WTC11 (cell line): Measurements from ENCODE around the gene RPS8. TPM values are rescaled to one million over a fixed set of nuclear protein-coding genes. Genes with fewer than 3 reads are reported as not detected.

ENCODE experiments used
- ATAC-seq: fragments of 200-7000 bp; cut with Tn5 transposase; 2 replicates; pipeline ENCODE4 v1.10.0; 2021; ENCODE audit warnings: mild to moderate bottlenecking, moderate library complexity
- CTCF ChIA-PET: fragments of 300-600 bp; sonication (Branson Sonifier 250); formaldehyde crosslinking; loops from one replicate; lab custom pipeline; 2021; ENCODE audit warnings: antibody characterized with exemption; lab: Charles Lee
- POLR2A ChIA-PET: fragments of 350-600 bp; sonication (Branson Sonifier 250); formaldehyde crosslinking; loops from one replicate; lab custom pipeline; 2021; ENCODE audit warnings: antibody characterized with exemption; lab: Charles Lee
- DNase-seq: peaks from one replicate; pipeline ENCODE4 v3.0.0; 2021; ENCODE audit warnings: low spot score
- H3K27ac Mint-ChIP-seq: 2 replicates; pipeline ENCODE4 v1.8.0; 2021; ENCODE audit warnings: mixed read lengths
- H3K27me3 Mint-ChIP-seq: 2 replicates; pipeline ENCODE4 v1.8.0; 2021; ENCODE audit warnings: low read depth, mild to moderate bottlenecking, moderate library complexity, mixed read lengths
- H3K36me3 Mint-ChIP-seq: 2 replicates; pipeline ENCODE4 v1.8.0; 2021; ENCODE audit warnings: mixed read lengths
- H3K4me1 Mint-ChIP-seq: 2 replicates; pipeline ENCODE4 v1.8.0; 2022; ENCODE audit warnings: mixed read lengths
- H3K4me3 Mint-ChIP-seq: 2 replicates; pipeline ENCODE4 v1.8.0; 2021; ENCODE audit warnings: mild to moderate bottlenecking, moderate library complexity, mixed read lengths
- H3K9me3 Mint-ChIP-seq: 2 replicates; pipeline ENCODE4 v1.8.0; 2021; ENCODE audit warnings: mixed read lengths
- AFF4 ChIP-seq: sonication (generic); formaldehyde crosslinking; IDR thresholded peaks from 2 replicates; pipeline ENCODE4 v1.8.1; 2023; ENCODE audit warnings: mild to moderate bottlenecking, missing genetic modification reagents, borderline replicate concordance
- ATF1 ChIP-seq: sonication (generic); formaldehyde crosslinking; IDR thresholded peaks from 2 replicates; pipeline ENCODE4 v1.8.1; 2023; ENCODE audit warnings: mild to moderate bottlenecking, moderate library complexity, missing genetic modification reagents
- CREM ChIP-seq: sonication (generic); formaldehyde crosslinking; IDR thresholded peaks from 2 replicates; pipeline ENCODE4 v1.8.1; 2022; ENCODE audit warnings: mild to moderate bottlenecking, missing genetic modification reagents, moderate library complexity
- EMX1 ChIP-seq: fragments of 250-450 bp; sonication (Bioruptor Pico); IDR thresholded peaks from 2 replicates; pipeline ENCODE4 v1.8.0; 2021; ENCODE audit warnings: mild to moderate bottlenecking
- KAT7 ChIP-seq: sonication (generic); formaldehyde crosslinking; IDR thresholded peaks from 2 replicates; pipeline ENCODE4 v1.8.1; 2023; ENCODE audit warnings: missing genetic modification reagents, mild to moderate bottlenecking, borderline replicate concordance
- SMAD3 ChIP-seq: sonication (generic); formaldehyde crosslinking; IDR thresholded peaks from 2 replicates; pipeline ENCODE4 v1.8.0; 2022; ENCODE audit warnings: missing genetic modification reagents, mild to moderate bottlenecking, borderline replicate concordance
- STAT6 ChIP-seq: sonication (generic); formaldehyde crosslinking; conservative IDR thresholded peaks from 2 replicates; pipeline ENCODE4 v1.8.1; 2023; ENCODE audit warnings: mild to moderate bottlenecking, low read depth, missing genetic modification reagents, moderate library complexity
- ZBTB21 ChIP-seq: sonication (generic); formaldehyde crosslinking; IDR thresholded peaks from 2 replicates; pipeline ENCODE4 v1.8.1; 2023; ENCODE audit warnings: mild to moderate bottlenecking, missing genetic modification reagents, borderline replicate concordance
- ZNF121 ChIP-seq: sonication (generic); formaldehyde crosslinking; IDR thresholded peaks from 2 replicates; pipeline ENCODE4 v1.8.0; 2023; ENCODE audit warnings: missing genetic modification reagents
- ZNF263 ChIP-seq: sonication (generic); formaldehyde crosslinking; IDR thresholded peaks from 2 replicates; pipeline ENCODE4 v1.8.1; 2022; ENCODE audit warnings: low read depth, mild to moderate bottlenecking, moderate library complexity, missing genetic modification reagents
- ZNF281 ChIP-seq: sonication (generic); formaldehyde crosslinking; IDR thresholded peaks from 2 replicates; pipeline ENCODE4 v1.8.0; 2023; ENCODE audit warnings: mild to moderate bottlenecking, missing genetic modification reagents
- ZNF396 ChIP-seq: fragments of 250-450 bp; sonication (Bioruptor Pico); IDR thresholded peaks from 2 replicates; pipeline ENCODE4 v1.8.0; 2021; ENCODE audit warnings: mild to moderate bottlenecking, moderate library complexity, borderline replicate concordance
- total RNA-seq: library from RNA; stranded (reverse); gene quantifications from 3 replicates; pipeline ENCODE4 v1.2.3, GENCODE V29; 2021
- TF ChIP-seq, protein P1 (sequence below): sonication (generic); formaldehyde crosslinking; IDR thresholded peaks from 2 replicates; pipeline ENCODE4 v1.8.1; 2023; ENCODE audit warnings: mild to moderate bottlenecking, missing genetic modification reagents, moderate library complexity
- TF ChIP-seq, protein P2 (sequence below): fragments of 250-450 bp; sonication (Bioruptor Pico); IDR thresholded peaks from 2 replicates; pipeline ENCODE4 v1.9.0; 2021; ENCODE audit warnings: moderate library complexity, mild to moderate bottlenecking, inconsistent platforms, borderline replicate concordance
- TF ChIP-seq, protein P3 (sequence below): sonication (generic); formaldehyde crosslinking; IDR thresholded peaks from 2 replicates; pipeline ENCODE4 v1.8.1; 2023; ENCODE audit warnings: mild to moderate bottlenecking, moderate library complexity, missing genetic modification reagents

The RPS8 gene
- total RNA-seq, 1 experiment from 2014 or later: 2,343 TPM

- TF ChIP-seq, protein P1, sequence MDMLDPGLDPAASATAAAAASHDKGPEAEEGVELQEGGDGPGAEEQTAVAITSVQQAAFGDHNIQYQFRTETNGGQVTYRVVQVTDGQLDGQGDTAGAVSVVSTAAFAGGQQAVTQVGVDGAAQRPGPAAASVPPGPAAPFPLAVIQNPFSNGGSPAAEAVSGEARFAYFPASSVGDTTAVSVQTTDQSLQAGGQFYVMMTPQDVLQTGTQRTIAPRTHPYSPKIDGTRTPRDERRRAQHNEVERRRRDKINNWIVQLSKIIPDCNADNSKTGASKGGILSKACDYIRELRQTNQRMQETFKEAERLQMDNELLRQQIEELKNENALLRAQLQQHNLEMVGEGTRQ (CRISPR knock-in tag): no peak
- no peak for TF ChIP-seq STAT6 (CRISPR knock-in tag)
- no peak for TF ChIP-seq AFF4
- TF ChIP-seq CREM (CRISPR knock-in tag): no peak
- no peak for TF ChIP-seq SMAD3 (CRISPR knock-in tag)
- no peak for TF ChIP-seq EMX1 (CRISPR knock-in tag)
- no peak for TF ChIP-seq ZNF263 (CRISPR knock-in tag)
- no peak for TF ChIP-seq ZNF121 (CRISPR knock-in tag)
- no peak for TF ChIP-seq ZNF281 (CRISPR knock-in tag)
- no peak for TF ChIP-seq ZBTB21
- TF ChIP-seq ATF1: no peak
- TF ChIP-seq, protein P2, sequence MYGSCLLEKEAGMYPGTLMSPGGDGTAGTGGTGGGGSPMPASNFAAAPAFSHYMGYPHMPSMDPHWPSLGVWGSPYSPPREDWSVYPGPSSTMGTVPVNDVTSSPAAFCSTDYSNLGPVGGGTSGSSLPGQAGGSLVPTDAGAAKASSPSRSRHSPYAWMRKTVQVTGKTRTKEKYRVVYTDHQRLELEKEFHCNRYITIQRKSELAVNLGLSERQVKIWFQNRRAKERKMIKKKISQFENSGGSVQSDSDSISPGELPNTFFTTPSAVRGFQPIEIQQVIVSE (CRISPR knock-in tag): no peak
- no peak for TF ChIP-seq KAT7 (CRISPR knock-in tag)
- TF ChIP-seq, protein P3, sequence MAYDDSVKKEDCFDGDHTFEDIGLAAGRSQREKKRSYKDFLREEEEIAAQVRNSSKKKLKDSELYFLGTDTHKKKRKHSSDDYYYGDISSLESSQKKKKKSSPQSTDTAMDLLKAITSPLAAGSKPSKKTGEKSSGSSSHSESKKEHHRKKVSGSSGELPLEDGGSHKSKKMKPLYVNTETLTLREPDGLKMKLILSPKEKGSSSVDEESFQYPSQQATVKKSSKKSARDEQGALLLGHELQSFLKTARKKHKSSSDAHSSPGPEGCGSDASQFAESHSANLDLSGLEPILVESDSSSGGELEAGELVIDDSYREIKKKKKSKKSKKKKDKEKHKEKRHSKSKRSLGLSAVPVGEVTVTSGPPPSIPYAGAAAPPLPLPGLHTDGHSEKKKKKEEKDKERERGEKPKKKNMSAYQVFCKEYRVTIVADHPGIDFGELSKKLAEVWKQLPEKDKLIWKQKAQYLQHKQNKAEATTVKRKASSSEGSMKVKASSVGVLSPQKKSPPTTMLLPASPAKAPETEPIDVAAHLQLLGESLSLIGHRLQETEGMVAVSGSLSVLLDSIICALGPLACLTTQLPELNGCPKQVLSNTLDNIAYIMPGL (CRISPR knock-in tag): no peak
- no peak for TF ChIP-seq ZNF396
- ATAC-seq (no peak), DNase-seq (no peak)
- Mint-ChIP-seq H3K36me3 (peaks cover 49% of the 10 kb centered on the region), H3K9me3 (no peaks in the 10 kb centered on the region), H3K27ac (peak overlapping the region; percentile 92), H3K4me1 (peaks cover 22% of the 10 kb centered on the region), H3K4me3 (peak overlapping the region; percentile 87), H3K27me3 (no peaks in the 10 kb centered on the region)
- ChIA-PET CTCF (interaction anchor here (1.7 to 2.0 kb wide), 2 partner anchors 10 to 17 kb away, joined by 5 to 9 read pairs; partner anchors contain the start of gene BEST4), POLR2A (interaction anchor here (1.1 to 2.8 kb wide), 4 partner anchors 8 to 745 kb away, joined by 3 to 19 read pairs (median 12); partner anchors contain the start of gene PRDX1)
Measured at GRCh38 chr1:44776730-44777068, 1.4 kb downstream of the RPS8 start.
